ENCODE data around the gene TENT5C. TPM values are rescaled to one million over a fixed set of nuclear protein-coding genes. Genes with fewer than 3 reads are reported as not detected.

The TENT5C gene
- total and polyA plus RNA-seq, 8 donors, result 11.6 to 25.8 (median 15.9) TPM

DNA sequence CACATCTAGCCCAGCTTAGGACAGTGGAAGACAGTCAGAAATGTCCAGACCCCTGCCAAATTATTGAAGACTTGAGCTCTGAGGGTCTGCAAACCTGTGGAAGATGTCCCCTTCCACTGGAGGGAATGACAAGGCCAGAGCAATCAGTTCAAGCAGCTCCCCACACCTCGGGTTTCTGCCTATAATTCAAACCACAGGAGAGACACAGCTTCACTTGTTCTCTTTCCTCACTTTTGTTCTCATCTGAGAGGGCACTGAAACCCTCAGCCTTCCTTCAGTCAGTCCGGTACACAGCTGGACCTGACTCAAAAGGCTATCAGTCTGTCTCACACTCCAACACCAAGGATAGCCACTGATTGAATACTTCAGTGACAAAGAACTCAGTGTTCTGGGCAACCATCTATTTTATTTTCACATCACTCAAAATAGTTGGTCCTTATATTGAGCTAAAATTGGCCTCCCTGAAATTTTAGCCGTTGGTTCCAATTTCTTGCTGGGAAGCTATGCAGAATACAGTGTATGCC, 70.1 kb downstream of the TENT5C start:
- Histone ChIP-seq H3K9me3 (no peaks in the 10 kb centered on the region), H3K36me3 (no peaks in the 10 kb centered on the region), H3K4me1 (no peaks in the 10 kb centered on the region), H3K27me3 (no peaks in the 10 kb centered on the region), H3K4me3 (no peak overlapping the region), H3K27ac (no peak overlapping the region)
- ATAC-seq, result no peak
- no peak for DNase-seq
- TF ChIP-seq, protein P1, sequence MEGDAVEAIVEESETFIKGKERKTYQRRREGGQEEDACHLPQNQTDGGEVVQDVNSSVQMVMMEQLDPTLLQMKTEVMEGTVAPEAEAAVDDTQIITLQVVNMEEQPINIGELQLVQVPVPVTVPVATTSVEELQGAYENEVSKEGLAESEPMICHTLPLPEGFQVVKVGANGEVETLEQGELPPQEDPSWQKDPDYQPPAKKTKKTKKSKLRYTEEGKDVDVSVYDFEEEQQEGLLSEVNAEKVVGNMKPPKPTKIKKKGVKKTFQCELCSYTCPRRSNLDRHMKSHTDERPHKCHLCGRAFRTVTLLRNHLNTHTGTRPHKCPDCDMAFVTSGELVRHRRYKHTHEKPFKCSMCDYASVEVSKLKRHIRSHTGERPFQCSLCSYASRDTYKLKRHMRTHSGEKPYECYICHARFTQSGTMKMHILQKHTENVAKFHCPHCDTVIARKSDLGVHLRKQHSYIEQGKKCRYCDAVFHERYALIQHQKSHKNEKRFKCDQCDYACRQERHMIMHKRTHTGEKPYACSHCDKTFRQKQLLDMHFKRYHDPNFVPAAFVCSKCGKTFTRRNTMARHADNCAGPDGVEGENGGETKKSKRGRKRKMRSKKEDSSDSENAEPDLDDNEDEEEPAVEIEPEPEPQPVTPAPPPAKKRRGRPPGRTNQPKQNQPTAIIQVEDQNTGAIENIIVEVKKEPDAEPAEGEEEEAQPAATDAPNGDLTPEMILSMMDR (IDR thresholded peaks at IDR 0.05), result no peak
- intact Hi-C loops (cut with DNase I), result no loop called here

DNA sequence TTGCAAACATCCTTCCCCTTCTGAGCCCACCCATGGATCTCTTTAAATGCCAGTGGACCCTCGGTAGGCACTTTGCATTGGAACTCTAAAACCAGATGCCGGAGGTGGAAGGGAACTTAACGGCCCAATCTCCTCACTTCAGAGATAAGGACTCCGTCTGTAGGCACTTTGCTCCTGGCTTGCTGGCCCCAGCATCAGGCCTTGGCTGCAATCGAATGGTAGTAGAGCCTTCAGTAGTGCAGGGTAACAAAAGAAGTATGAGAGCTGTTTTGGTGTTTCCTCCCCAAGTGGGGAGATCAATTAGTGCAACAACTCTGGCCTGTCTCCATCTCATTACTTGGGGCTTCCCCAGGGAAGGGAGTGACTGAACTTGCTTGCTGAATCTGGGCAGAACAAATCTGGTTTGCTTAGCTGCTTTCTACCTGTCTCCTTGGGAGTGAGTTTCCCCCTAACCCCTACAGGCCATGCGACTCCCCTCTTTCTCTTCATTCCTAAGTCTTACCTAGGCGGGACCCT, 70.8 kb downstream of the TENT5C start:
- H3K27ac ChIP-seq, result no peak overlapping the region
- intact Hi-C loops (cut with DNase I), result no loop called here
- no peaks in the 10 kb centered on the region for H3K27me3 ChIP-seq

More for the DNA sequence above, 70.8 kb downstream of the TENT5C start:
- TF ChIP-seq, protein P1 (IDR thresholded peaks at IDR 0.05), result no peak
- Histone ChIP-seq H3K4me3 (no peak overlapping the region), H3K9me3 (no peaks in the 10 kb centered on the region), H3K4me1 (no peaks in the 10 kb centered on the region), H3K36me3 (no peaks in the 10 kb centered on the region)
- DNase-seq (no peak), ATAC-seq (no peak)

Other genes with a start within 250 kb of the TENT5C start
- gene MAN1A2, start 238.6 kb upstream of the TENT5C start, total RNA-seq, result 10 to 100 TPM; 42.4 to 49.4 TPM
- 10 to 100 TPM; 31.8 to 38.5 (median 33.6) TPM for gene MAN1A2, start 238.6 kb upstream of the TENT5C start, polyA plus RNA-seq (ENCODE audit: insufficient read length in 6 of 6)